HG02798 (cell line): ENCODE results near the gene FUT3.
"Not testable (repeated sequence)": the region's sequence is repeated elsewhere in the genome, so short reads cannot be mapped to it uniquely, and the experiment has no call there.

Experiments used
- ATAC-seq: cut with Tn5 transposase; IDR thresholded peaks from one replicate; pipeline ENCODE4 v1.9.1; 2021; ENCODE audit warnings: mild to moderate bottlenecking; ENCODE audit not compliant: unreplicated experiment, poor library complexity

The FUT3 gene

GRCh38 chr19:5883157-5883873 is 32.1 kb upstream of the FUT3 start:
- not testable (repeated sequence) for ATAC-seq

- ATAC-seq = no peak
Measured at GRCh38 chr19:5882421-5882968, 31.2 kb upstream of the FUT3 start.

DNA sequence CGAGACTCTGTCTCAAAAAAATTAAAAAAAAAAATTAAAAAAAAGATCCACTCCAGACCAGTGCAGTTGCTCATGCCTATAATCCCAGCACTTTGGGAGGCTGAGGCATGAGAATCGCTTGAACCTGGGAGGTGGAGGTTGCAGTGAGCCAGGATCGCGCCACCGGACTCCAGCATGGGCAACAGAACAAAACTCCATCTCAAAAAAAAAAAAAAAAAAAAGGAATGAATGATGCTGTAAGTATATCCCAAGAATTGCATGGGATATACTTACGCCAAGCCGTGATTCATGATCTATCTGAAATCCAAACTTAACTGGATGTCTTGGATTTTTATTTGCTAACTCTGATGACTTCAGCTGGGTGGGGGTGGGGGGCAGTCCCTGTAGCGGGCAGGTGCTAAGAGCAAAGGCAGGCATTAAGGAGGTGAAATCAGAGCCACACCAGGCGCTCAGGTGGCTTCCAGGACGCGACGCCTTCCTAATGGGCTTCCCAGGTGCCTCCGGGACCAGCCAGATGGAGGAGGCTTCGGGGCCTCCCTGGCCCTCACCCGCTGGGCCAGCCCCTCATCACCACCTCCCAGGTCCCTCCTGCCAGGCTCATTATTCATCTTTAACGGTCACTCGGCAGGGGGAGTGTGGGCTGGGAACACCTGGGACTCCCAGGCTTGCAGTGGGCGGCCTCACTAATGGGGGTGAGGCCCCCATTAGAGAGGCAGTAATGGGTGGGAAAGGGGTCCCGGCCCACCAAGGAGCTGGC is 30.5 kb upstream of the FUT3 start:
- ATAC-seq = no peak

GRCh38 chr19:5880604-5881078 is 29.4 kb upstream of the FUT3 start:
- no peak for ATAC-seq

DNA sequence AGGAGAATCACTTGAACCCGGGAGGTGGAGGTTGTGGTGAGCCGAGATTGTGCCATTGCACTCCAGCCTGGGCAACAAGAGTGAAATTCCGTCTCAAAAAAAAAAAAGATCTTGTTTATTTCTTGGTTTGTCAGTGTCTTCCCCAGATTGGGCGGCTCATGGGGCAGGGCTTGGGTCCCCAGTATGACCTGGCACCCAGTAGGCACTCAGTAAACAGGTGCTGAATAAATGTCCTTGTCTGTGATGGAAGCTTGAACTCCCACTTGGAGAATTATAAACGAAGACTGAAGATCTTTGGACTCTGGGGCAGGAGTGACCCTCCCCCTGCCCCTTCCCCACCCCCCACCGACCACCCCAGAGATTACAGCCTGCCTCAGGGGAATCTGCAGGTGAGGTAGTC is 28.9 kb upstream of the FUT3 start:
- ATAC-seq = no peak

DNA sequence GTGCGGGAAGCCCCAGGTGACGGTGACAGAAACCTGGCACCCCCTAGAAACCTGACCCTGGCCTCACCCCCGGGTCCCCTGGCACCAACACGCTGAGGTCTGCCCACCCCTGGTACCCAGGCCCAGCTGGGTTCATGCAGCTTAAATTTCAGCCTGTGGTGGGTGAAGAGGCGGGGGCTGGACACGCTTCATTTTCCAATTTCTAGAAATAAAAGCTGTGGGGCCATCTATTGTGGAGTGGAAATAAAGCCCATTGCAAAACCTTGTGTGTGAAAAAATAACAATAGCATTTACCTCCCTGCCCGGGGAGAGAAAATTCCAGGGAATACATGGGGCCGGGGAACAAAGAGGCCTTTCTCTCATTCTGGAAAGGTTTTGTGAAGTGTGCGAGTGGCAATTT is 26.6 kb upstream of the FUT3 start:
- no peak for ATAC-seq

- no peak for ATAC-seq
Measured at GRCh38 chr19:5877427-5877826, 26.2 kb upstream of the FUT3 start.

DNA sequence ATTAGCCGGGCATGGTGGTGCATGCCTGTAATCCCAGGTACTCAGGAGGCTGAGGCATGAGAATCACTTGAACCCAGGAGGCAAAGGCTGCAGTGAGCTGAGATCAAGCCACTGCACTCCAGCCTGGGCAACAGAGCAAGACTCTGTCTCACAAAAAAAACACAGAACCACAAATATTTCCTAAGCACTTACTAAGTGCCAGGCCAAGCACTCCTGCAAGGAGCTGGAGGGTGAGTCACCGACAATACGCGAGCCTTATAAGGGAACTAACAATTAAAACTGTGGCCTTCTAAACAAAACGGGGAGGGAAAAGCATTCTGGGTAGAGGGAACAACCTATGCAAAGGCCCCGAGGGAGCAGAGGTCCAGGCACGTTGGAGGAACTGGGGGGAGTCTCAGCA is 23.2 kb upstream of the FUT3 start:
- not testable (repeated sequence) for ATAC-seq

DNA sequence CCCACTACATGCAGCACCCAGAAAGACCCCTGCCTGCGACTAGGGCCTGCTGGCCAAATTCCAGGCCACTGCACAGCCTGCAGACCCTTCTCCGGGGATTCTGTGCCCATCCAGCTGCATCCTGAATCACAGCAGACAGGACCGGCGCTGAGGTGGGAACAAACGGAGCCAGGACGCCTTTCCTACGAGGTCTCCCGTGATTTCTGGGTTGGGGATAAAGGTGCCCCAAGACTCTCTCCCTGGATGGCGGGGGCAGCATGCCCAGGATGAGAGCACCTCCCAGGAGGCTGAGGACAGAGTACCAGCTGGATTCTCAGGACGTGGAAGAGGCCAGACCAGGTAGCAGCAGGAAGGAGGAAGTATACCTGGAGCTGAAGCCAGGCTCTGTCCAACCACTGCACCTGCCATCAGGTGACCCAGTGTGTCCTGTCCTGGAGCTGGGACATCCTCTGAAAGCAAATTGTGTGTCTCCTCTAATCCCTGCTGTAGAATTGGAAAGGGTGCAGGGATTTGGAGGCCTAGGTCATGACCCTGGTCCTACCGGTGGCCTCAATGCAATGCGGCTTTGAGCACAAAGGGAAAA is 22.5 kb upstream of the FUT3 start:
- no peak for ATAC-seq

DNA sequence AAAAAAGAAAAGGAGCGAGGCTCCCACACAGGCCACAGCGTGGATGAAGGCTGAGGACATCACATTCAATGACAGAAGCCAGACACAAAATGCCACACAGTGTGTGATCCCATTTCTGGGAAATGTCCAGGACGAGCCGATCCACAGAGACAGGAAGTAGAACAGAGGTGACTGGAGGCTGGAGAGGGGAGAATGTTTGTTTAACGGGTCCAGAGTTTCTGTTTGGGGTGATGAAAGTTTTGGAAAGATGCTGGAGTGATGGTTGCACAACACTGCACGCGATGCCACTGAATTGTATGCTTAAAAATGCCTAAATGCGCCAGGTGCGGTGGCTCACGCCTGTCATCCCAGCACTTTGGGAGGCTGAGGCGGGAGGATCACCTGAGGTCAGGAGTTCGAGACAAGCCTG is 19.7 kb upstream of the FUT3 start:
- ATAC-seq = no peak

DNA sequence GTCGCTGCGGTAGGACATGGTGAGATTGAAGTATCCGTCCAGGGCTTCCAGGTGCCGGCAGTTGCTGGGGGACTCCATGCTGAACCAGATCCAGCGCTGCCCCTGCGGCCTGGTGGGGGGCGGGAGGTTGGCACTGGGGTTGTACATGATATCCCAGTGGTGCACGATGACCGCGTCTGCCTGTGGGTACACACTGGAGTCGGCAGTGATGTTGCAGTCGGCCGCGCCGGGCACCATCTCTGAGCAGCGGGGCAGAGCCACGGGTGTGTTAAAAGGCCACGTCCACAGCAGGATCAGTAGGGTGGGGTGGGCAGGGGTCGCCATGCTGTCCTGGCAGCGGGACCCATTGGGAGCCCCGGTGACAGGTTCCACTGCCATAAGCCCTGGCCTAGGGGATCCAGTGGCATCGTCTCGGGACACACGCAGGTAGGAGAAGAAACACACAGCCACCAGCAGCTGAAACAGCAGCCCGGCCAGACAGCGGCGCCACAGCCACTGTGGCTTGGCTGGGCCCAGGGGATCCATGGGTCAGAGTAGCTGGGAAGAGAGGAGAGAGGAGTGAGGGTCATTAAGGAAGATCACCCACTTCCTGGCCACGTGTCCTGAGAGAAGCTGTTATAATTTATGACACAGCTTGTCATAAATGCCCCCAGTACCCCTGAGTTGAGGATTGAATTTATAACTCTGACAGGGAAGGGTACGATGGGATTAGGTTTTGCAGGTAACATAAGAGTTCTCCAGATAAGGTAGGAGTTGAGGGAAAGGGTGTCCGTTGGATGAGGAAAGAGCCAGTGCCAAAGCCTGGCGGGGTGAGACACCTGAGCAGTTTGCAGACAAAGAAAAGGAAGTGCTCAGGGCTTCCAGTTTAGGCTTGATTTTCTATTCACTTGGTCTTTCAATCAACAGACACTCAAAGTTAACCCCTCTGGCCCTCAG is 16.2 kb upstream of the FUT3 start:
- ATAC-seq = no peak

DNA sequence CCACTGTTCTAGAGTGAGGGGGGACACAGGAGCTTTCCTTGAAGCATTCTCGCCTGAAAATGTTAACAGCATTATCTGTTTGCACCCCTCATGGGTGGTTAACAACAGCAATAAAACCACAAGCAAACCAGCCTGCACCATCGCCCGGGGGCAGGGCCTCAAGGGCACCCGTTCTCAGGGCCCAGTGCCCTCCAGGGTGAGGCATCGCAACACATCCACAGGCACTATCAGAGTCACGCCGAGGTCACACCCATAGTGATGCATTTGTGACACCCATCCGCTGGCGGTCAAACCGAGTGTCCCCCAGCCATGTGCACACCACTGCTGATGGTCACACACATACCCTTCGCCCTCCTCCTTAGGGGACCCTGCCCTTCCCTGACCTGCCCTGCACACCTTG is 14.5 kb upstream of the FUT3 start:
- ATAC-seq = no peak

DNA sequence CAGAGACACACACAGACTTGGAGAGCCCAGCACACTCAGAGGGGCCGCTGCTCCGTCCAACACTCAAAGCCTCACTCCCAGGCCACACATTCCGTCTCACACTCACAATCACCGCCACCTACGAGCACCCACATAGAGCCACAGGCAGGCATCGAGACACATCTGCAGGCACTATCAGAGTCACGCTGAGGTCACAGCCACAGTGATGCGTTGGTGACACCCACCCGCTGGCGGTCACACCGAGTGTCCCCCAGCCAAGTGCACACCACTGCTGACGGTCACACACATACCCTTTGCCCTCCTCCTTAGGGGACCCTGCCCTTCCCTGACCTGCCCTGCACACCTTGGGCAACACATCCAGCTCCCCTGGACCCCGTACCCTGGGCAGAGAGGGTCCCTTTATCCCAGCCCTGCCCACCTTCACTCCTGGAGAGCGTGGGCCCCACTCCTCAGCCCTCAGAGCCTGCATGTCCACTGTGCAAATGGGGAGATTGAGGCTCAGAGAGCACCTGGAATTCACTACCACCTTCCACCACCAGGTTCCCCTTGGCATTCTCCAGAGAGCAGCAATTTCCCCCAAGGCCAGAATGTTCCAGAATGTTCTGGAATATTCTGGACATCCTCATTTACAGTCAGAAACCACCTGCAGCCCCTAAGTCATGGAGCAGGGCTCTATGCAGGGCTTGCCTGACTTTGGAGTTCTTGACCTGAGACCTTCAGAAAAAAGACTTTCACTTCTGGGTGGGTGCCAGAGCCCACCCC is 13.7 kb upstream of the FUT3 start:
- no peak for ATAC-seq

DNA sequence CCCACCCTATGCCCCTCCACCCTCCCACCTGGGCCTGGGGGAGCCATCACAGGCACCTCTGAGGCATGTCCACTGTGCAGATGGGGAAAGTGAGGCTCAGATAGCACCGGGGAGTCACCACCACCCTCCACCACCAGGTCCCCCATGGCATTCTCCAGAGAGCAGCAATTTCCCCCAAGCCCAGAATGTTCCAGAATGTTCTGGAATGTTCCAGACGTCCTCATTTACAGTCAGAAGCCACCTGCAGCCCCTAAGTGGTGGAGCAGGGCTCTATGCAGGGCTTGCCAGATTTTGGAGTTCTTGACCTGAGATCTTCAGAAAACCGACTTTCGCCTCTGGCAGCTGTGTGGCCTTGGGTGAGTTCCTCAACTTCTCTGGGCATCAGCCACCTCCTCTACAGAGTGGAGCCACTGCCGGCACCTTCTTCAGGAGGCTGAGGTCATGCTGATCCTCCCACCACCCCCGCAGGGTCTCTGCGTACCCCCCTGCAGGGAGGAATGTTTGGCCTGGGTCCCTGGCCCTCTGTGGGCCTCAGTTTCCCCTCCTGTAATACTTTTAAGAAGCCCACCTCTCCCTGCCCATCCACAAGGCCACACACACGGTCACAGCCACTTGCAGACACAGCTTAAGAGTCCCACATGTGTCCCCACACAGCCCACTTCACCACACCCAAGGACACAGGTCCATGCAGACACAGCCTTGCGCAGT is 12.9 kb upstream of the FUT3 start:
- no peak for ATAC-seq

DNA sequence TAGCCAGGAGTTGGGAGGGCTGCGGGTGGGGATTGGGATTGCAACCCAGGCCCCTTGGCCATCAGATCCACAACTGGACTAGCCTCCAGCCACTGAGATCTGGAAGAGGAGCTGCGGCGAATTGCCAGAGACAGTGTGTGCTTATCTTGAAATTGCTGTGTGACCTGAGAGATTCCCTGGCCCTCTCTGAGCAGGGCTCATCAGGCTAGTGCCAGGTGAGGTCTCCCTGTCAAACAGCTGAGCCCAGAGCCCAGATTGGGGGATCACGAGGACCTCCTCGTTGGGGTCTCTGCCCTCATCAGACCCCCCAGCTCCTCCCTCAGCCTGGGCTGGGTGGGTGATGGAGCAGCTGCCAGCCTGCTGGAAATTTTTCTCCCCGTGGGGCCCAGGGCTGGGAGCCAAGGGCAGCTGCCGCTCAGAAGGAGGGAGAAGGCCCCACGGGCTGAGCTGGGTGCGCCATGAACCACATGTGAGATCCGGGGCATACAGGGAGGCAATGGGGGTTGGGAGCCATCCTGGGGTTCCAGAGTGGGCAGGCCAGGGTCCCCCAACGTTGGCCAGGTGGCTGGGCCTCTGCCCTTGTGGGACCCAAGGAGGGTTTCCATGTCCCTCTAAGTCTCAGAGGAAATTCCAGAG is 11.9 kb upstream of the FUT3 start:
- no peak for ATAC-seq

GRCh38 chr19:5857203-5858081 is 6.2 kb upstream of the FUT3 start:
- no peak for ATAC-seq

- ATAC-seq = not testable (repeated sequence)
Measured at GRCh38 chr19:5855151-5855550, 3.9 kb upstream of the FUT3 start.
